GM23248 (cell line): ENCODE data around the gene GRIA1.

Experiments
- EZH2 ChIP-seq: fragments of 200-600 bp; sonication (generic); IDR thresholded peaks from 2 replicates; pipeline ENCODE4 v1.6.1; 2018; ENCODE audit warnings: antibody characterized with exemption, mild to moderate bottlenecking; ENCODE audit not compliant: insufficient read depth, poor library complexity, severe bottlenecking
- EZH2phosphoT487 ChIP-seq: fragments of 200-600 bp; sonication (generic); IDR thresholded peaks from 2 replicates; pipeline ENCODE4 v1.6.1; 2018; ENCODE audit warnings: antibody characterized with exemption, moderate library complexity, mild to moderate bottlenecking, low read depth; ENCODE audit not compliant: insufficient read depth

DNA sequence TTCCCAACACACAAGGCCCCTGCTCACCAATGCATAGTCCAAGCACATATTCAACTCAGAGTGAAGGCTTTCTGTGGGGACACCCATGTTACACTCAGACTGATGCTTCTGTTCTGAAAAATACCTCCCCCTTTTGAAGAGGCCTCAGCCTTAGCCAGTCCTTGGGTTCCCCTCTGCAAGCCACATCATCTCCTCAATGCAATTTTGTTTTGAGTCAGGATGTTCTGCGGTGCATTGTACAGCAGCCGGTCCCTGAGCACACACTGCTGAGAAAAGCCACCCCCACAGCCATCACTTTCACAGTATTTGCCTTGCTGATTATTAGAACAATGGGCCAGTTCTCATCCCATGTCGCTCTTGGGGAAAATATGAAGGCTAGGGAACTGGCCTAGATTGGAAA, 307.0 kb downstream of the GRIA1 start:
- no peak for TF ChIP-seq EZH2
- TF ChIP-seq EZH2phosphoT487 = no peak
